Keratinocyte (primary cell): Measurements from ENCODE around the gene DIAPH3. TPM values are rescaled to one million over a fixed set of nuclear protein-coding genes. Genes with fewer than 3 reads are reported as not detected.

Source experiments
- DNase-seq: peaks from one replicate; pipeline ENCODE4 v3.0.0-alpha.2; 2011; ENCODE audit warnings: low read depth, missing footprints, low spot score
- FAIRE-seq: peaks from 2 replicates; lab custom pipeline; 2011; peaks lifted over from hg19 to GRCh38; lab: Jason Lieb, UNC
- H2AFZ ChIP-seq: 2 replicates; pipeline ENCODE4 v1.6.0; 2012; ENCODE audit warnings: low read length, control low read depth, inconsistent platforms; ENCODE audit not compliant: control insufficient read depth
- H3K27ac ChIP-seq: 2 replicates; pipeline ENCODE4 v1.5.1; 2011; ENCODE audit warnings: low read length; ENCODE audit not compliant: control insufficient read depth, insufficient read depth
- H3K27me3 ChIP-seq: 3 replicates; pipeline ENCODE4 v1.6.0; 2011; ENCODE audit warnings: low read length; ENCODE audit not compliant: control insufficient read depth, insufficient read depth; ENCODE audit errors: extremely low read depth
- H3K36me3 ChIP-seq, 2 experiments: 2 replicates in 1 of 2; 3 replicates in 1 of 2; pipeline ENCODE4 v1.5.1; 2011; ENCODE audit warnings: low read length in 2 of 2, mild to moderate bottlenecking in 1 of 2; ENCODE audit not compliant: control insufficient read depth in 2 of 2, insufficient read depth in 2 of 2; ENCODE audit errors: extremely low read depth in 1 of 2
- H3K4me1 ChIP-seq: 3 replicates; pipeline ENCODE4 v1.5.1; 2011; ENCODE audit warnings: low read length; ENCODE audit not compliant: control insufficient read depth, insufficient read depth; ENCODE audit errors: extremely low read depth
- H3K4me2 ChIP-seq: 3 replicates; pipeline ENCODE4 v1.6.0; 2011; ENCODE audit warnings: low read depth, low read length; ENCODE audit not compliant: control insufficient read depth, insufficient read depth; ENCODE audit errors: extremely low read depth
- H3K4me3 ChIP-seq, 3 experiments: fragments of 200-600 bp in 1 of 3; sonication (generic) in 1 of 3; 2 replicates in 2 of 3; 3 replicates in 1 of 3; pipeline ENCODE4 v1.5.1; 2011 to 2016; ENCODE audit warnings: low read length in 3 of 3, mild to moderate bottlenecking in 3 of 3, control low read depth in 2 of 3, inconsistent platforms in 1 of 3, low read depth in 1 of 3, mixed read lengths in 1 of 3, mixed run types in 1 of 3, moderate library complexity in 1 of 3; ENCODE audit not compliant: control insufficient read depth in 2 of 3, insufficient read depth in 2 of 3; ENCODE audit errors: extremely low read depth in 1 of 3
- H3K79me2 ChIP-seq: 2 replicates; pipeline ENCODE4 v1.6.0; 2012; ENCODE audit warnings: low read length; ENCODE audit not compliant: control insufficient read depth, insufficient read depth
- H3K9ac ChIP-seq: 3 replicates; pipeline ENCODE4 v1.6.0; 2011; ENCODE audit warnings: low read length; ENCODE audit not compliant: control insufficient read depth, insufficient read depth; ENCODE audit errors: extremely low read depth
- H3K9me1 ChIP-seq: 3 replicates; pipeline ENCODE4 v1.6.0; 2011; ENCODE audit warnings: low read length; ENCODE audit not compliant: control insufficient read depth, insufficient read depth; ENCODE audit errors: extremely low read depth
- H3K9me3 ChIP-seq: 2 replicates; pipeline ENCODE4 v1.5.1; 2012; ENCODE audit warnings: low read depth, low read length; ENCODE audit not compliant: control insufficient read depth
- H4K20me1 ChIP-seq: 3 replicates; pipeline ENCODE4 v1.6.0; 2011; ENCODE audit warnings: low read length; ENCODE audit not compliant: control insufficient read depth, insufficient read depth; ENCODE audit errors: extremely low read depth
- CTCF ChIP-seq, 3 experiments: IDR thresholded peaks in 1 of 3; conservative IDR thresholded peaks in 1 of 3; optimal IDR thresholded peaks in 1 of 3; 2 replicates in 2 of 3; 3 replicates in 1 of 3; pipeline versions ENCODE3 to v1.5.1; 2011; ENCODE audit warnings: low read length in 3 of 3, mild to moderate bottlenecking in 3 of 3, moderate library complexity in 2 of 3, control low read depth in 1 of 3, inconsistent platforms in 1 of 3; ENCODE audit not compliant: insufficient read depth in 2 of 3; ENCODE audit errors: extremely low read depth in 1 of 3
- EZH2 ChIP-seq: IDR thresholded peaks from one replicate; pipeline ENCODE4 v1.6.1; 2012; ENCODE audit warnings: inconsistent platforms, mild to moderate bottlenecking, low read length, moderate library complexity
- dilution Hi-C: fragments of 300-500 bp; cut with MboI; formaldehyde crosslinking; loops from one replicate; pipeline ENCODE4 v1.7.0; 2020; ENCODE audit warnings: low sequenced_read_pairs; ENCODE audit not compliant: extremely low pct_ligation_motif_present
- polyA plus RNA-seq, 5 experiments: library from polyadenylated mRNA; depleted of rRNA in 3 of 5; stranded (reverse) in 3 of 5; stranded (forward) in 1 of 5; unstranded in 1 of 5; fragments of >200 nt; gene quantifications; 1 replicate in 1 of 5; 2 replicates in 3 of 5; 3 replicates in 1 of 5; pipeline versions ENCODE4 v1.2.1 to v1.2.3, GENCODE V29; 2011 to 2012; ENCODE audit warnings: missing spikeins in 2 of 5, low read depth in 1 of 5, low replicate concordance in 1 of 5

The DIAPH3 gene
- polyA plus RNA-seq, 1 donor (not counting 4 experiments of a cell fraction or from before 2014, with no cell fraction given): 9.0 TPM

GRCh38 chr13:59776924-59777690 lies 386.6 kb downstream of the DIAPH3 start:
- Histone ChIP-seq H3K27ac (peak overlapping the region; percentile 68), H2AFZ (no peak overlapping the region), H3K27me3 (no peaks in the 10 kb centered on the region), H3K4me1 (peaks cover 39% of the 10 kb centered on the region), H4K20me1 (no peaks in the 10 kb centered on the region), H3K9ac (no peak overlapping the region), H3K9me1 (no peaks in the 10 kb centered on the region), H3K9me3 (no peaks in the 10 kb centered on the region), H3K4me3 (peak overlapping the region in 1 of 3 experiments; percentile 23), H3K79me2 (no peaks in the 10 kb centered on the region), H3K36me3 (no peaks in the 10 kb centered on the region), H3K4me2 (peak overlapping the region; percentile 76)
- no peak for DNase-seq
- dilution Hi-C loops: no loop called here
- FAIRE-seq: peak; percentile 80
- TF ChIP-seq EZH2: no peak
- no peak for TF ChIP-seq CTCF (optimal IDR thresholded peaks at IDR 0.05 in 1 of 3, IDR thresholded peaks at IDR 0.05 in 1 of 3, conservative IDR thresholded peaks at IDR 0.05 in 1 of 3; ENCODE audit: extremely low read depth in 1 of 3, insufficient read depth in 2 of 3, low read length in 3 of 3)

GRCh38 chr13:59774491-59774971 lies 389.2 kb downstream of the DIAPH3 start:
- Histone ChIP-seq H3K4me2 (peak overlapping the region; percentile 18), H3K36me3 (no peaks in the 10 kb centered on the region), H4K20me1 (no peaks in the 10 kb centered on the region), H3K9me1 (no peaks in the 10 kb centered on the region), H3K9me3 (no peaks in the 10 kb centered on the region), H3K27me3 (no peaks in the 10 kb centered on the region), H2AFZ (peak overlapping the region; percentile 20), H3K27ac (peak overlapping the region; percentile 27), H3K4me3 (no peak overlapping the region), H3K9ac (no peak overlapping the region), H3K4me1 (peaks cover 47% of the 10 kb centered on the region), H3K79me2 (no peaks in the 10 kb centered on the region)
- dilution Hi-C loops: no loop called here
- no peak for TF ChIP-seq EZH2
- no peak for TF ChIP-seq CTCF (optimal IDR thresholded peaks at IDR 0.05 in 1 of 3, IDR thresholded peaks at IDR 0.05 in 1 of 3, conservative IDR thresholded peaks at IDR 0.05 in 1 of 3; ENCODE audit: extremely low read depth in 1 of 3, insufficient read depth in 2 of 3, low read length in 3 of 3)
- DNase-seq (no peak), FAIRE-seq (peak; percentile 86)
